Liver (tissue), 9 donors: ENCODE data around the gene PDS5A. TPM values are rescaled to one million over a fixed set of nuclear protein-coding genes. Genes with fewer than 3 reads are reported as not detected.

Source experiments
- DNase-seq: peaks from one replicate; pipeline ENCODE4 v3.0.0-alpha.2; 2017; ENCODE audit warnings: low spot score
- H3K27ac ChIP-seq, 2 donors: one replicate each; pipeline ENCODE4 v1.7.0; 2013; ENCODE audit warnings: inconsistent platforms in 2 of 2, low read length in 2 of 2, control low read depth in 1 of 2, low read depth in 1 of 2, mild to moderate bottlenecking in 1 of 2
- H3K27me3 ChIP-seq, 4 donors: one replicate each; pipeline versions ENCODE4 v1.6.1 to v1.7.0; 2013; ENCODE audit warnings: low read length in 3 of 4, inconsistent platforms in 1 of 4, mild to moderate bottlenecking in 1 of 4, moderate library complexity in 1 of 4; ENCODE audit not compliant: control insufficient read depth in 4 of 4, insufficient read depth in 4 of 4
- H3K36me3 ChIP-seq, 4 donors: one replicate each; pipeline versions ENCODE4 v1.6.1 to v1.7.0; 2013; ENCODE audit warnings: low read length in 3 of 4, mild to moderate bottlenecking in 3 of 4, low read depth in 1 of 4, moderate library complexity in 1 of 4; ENCODE audit not compliant: control insufficient read depth in 4 of 4, insufficient read depth in 3 of 4
- H3K4me1 ChIP-seq, 4 donors: one replicate each; pipeline versions ENCODE4 v1.6.1 to v1.7.0; 2013; ENCODE audit warnings: low read length in 3 of 4, mild to moderate bottlenecking in 3 of 4, moderate library complexity in 1 of 4; ENCODE audit not compliant: control insufficient read depth in 4 of 4, insufficient read depth in 4 of 4
- H3K4me3 ChIP-seq, 3 donors: one replicate each; pipeline versions ENCODE4 v1.6.1 to v1.7.0; 2013; ENCODE audit warnings: low read length in 3 of 3, control low read depth in 1 of 3, low read depth in 1 of 3, mild to moderate bottlenecking in 1 of 3
- H3K9ac ChIP-seq, 2 donors: one replicate each; pipeline ENCODE4 v1.7.0; 2013; ENCODE audit warnings: low read length in 2 of 2, mild to moderate bottlenecking in 2 of 2, moderate library complexity in 2 of 2, control low read depth in 1 of 2, low read depth in 1 of 2
- H3K9me3 ChIP-seq, 4 donors: one replicate each; pipeline versions ENCODE4 v1.6.1 to v1.7.0; 2013; ENCODE audit warnings: low read length in 3 of 4; ENCODE audit not compliant: control insufficient read depth in 4 of 4
- CTCF ChIP-seq: fragments of 150-350 bp; IDR thresholded peaks from 2 replicates; pipeline ENCODE4 v1.5.1; 2017; ENCODE audit warnings: improper control_type of control experiment, low read depth, low read length; ENCODE audit not compliant: missing input control
- EGR1 ChIP-seq, 2 donors: IDR thresholded peaks; 2 replicates each; pipeline ENCODE4 v1.6.1; 2016 to 2018; ENCODE audit warnings: antibody characterized with exemption in 2 of 2, low read depth in 2 of 2
- FOXA1 ChIP-seq: IDR thresholded peaks from 2 replicates; pipeline ENCODE4 v1.6.1; 2016; ENCODE audit warnings: antibody characterized with exemption
- FOXA2 ChIP-seq: IDR thresholded peaks from 2 replicates; pipeline ENCODE4 v1.6.1; 2016; ENCODE audit warnings: antibody characterized with exemption
- GABPA ChIP-seq, 2 donors: IDR thresholded peaks in 1 of 2; conservative IDR thresholded peaks in 1 of 2; 2 replicates each; pipeline ENCODE4 v1.6.1; 2016; ENCODE audit warnings: antibody characterized with exemption in 2 of 2, mild to moderate bottlenecking in 1 of 2, moderate library complexity in 1 of 2
- HNF4A ChIP-seq, 2 donors: conservative IDR thresholded peaks; 2 replicates each; pipeline ENCODE4 v1.6.1; 2016; ENCODE audit warnings: antibody characterized with exemption in 2 of 2, mild to moderate bottlenecking in 2 of 2
- JUND ChIP-seq, 2 donors: IDR thresholded peaks; 2 replicates each; pipeline ENCODE4 v1.6.1; 2016; ENCODE audit warnings: antibody characterized with exemption in 2 of 2
- MAX ChIP-seq: IDR thresholded peaks from 2 replicates; pipeline ENCODE4 v1.6.1; 2016; ENCODE audit warnings: antibody characterized with exemption
- NR2F2 ChIP-seq: IDR thresholded peaks from 2 replicates; pipeline ENCODE4 v1.6.1; 2016; ENCODE audit warnings: antibody characterized with exemption
- RXRA ChIP-seq, 2 donors: IDR thresholded peaks; 2 replicates each; pipeline ENCODE4 v1.6.1; 2017 to 2018; ENCODE audit warnings: antibody characterized with exemption in 2 of 2, mild to moderate bottlenecking in 1 of 2
- SP1 ChIP-seq: IDR thresholded peaks from 2 replicates; pipeline ENCODE4 v1.6.1; 2018; ENCODE audit warnings: antibody characterized with exemption, mild to moderate bottlenecking
- TAF1 ChIP-seq: conservative IDR thresholded peaks from 2 replicates; pipeline ENCODE4 v1.6.1; 2016; ENCODE audit warnings: antibody characterized with exemption, mild to moderate bottlenecking
- YY1 ChIP-seq: IDR thresholded peaks from 2 replicates; pipeline ENCODE4 v1.6.1; 2016; ENCODE audit warnings: antibody characterized with exemption, mild to moderate bottlenecking
- ZBTB33 ChIP-seq: IDR thresholded peaks from 2 replicates; pipeline ENCODE4 v1.6.1; 2016; ENCODE audit warnings: antibody characterized with exemption
- WGBS: extraction: QIAGEN DNeasy Blood & Tissue Kit; methylation state at CpG from one replicate; pipeline ENCODE4 v1.1.7; 2013; 5-methylcytosine and 5-hydroxymethylcytosine counted together
- polyA plus RNA-seq, 2 donors: library from polyadenylated mRNA; stranded (reverse) in 1 of 2; unstranded in 1 of 2; fragments of 200-250 nt in 1 of 2; fragments of >200 nt in 1 of 2; fragmentation: Nextera tagmentation in 1 of 2; extraction: Ambion mirVana in 1 of 2; gene quantifications; one replicate each; pipeline versions ENCODE4 v1.2.1 to v1.2.3, GENCODE V29; 2013 to 2015
- total RNA-seq, 2 donors: library from RNA; depleted of rRNA; stranded (reverse); fragments of >200 nt; gene quantifications; one replicate each; pipeline ENCODE4 v1.2.3, GENCODE V29; 2014
- donor health status: healthy.
- donor health status: healthy.
- donor health status: healthy.
- donor health status: healthy.
- donor health status: healthy.

PDS5A gene
- total and polyA plus RNA-seq, 4 donors = 10.6 to 59.6 (median 25.9) TPM

- no peaks in the 10 kb centered on the region for H3K27me3 ChIP-seq
- H3K9ac ChIP-seq = no peak overlapping the region
Measured at GRCh38 chr4:40003986-40004385, 26.3 kb upstream of the PDS5A start.

GRCh38 chr4:40000711-40001110 is 23.0 kb upstream of the PDS5A start:
- WGBS = 90% methylated on average over 6 of the region's 6 CpGs
- Histone ChIP-seq H3K27ac (no peak overlapping the region), H3K4me3 (no peak overlapping the region), H3K27me3 (no peaks in the 10 kb centered on the region), H3K9ac (no peak overlapping the region), H3K9me3 (no peaks in the 10 kb centered on the region), H3K36me3 (no peaks in the 10 kb centered on the region), H3K4me1 (no peaks in the 10 kb centered on the region)
- no peak for TF ChIP-seq FOXA1
- TF ChIP-seq TAF1 = no peak
- no peak for TF ChIP-seq FOXA2
- TF ChIP-seq GABPA (IDR thresholded peaks at IDR 0.05 in 1 of 2, conservative IDR thresholded peaks at IDR 0.05 in 1 of 2) = no peak
- TF ChIP-seq YY1 = no peak
- no peak for TF ChIP-seq EGR1 (IDR thresholded peaks at IDR 0.05; ENCODE audit: low read depth in 2 of 2)
- no peak for TF ChIP-seq SP1
- no peak for DNase-seq

More at GRCh38 chr4:40003986-40004385, 26.3 kb upstream of the PDS5A start:
- WGBS = 69% methylated on average over 1 of the region's 1 CpG
- H3K27ac ChIP-seq = no peak overlapping the region
- DNase-seq = no peak
- no peak for TF ChIP-seq JUND (IDR thresholded peaks at IDR 0.05)
- no peak for TF ChIP-seq FOXA1
- no peak for TF ChIP-seq SP1
- TF ChIP-seq YY1 = no peak
- TF ChIP-seq HNF4A (conservative IDR thresholded peaks at IDR 0.05) = no peak
- TF ChIP-seq RXRA (IDR thresholded peaks at IDR 0.05) = no peak
- TF ChIP-seq MAX = no peak
- no peak for TF ChIP-seq GABPA (IDR thresholded peaks at IDR 0.05 in 1 of 2, conservative IDR thresholded peaks at IDR 0.05 in 1 of 2)
- no peaks in the 10 kb centered on the region for H3K9me3 ChIP-seq
- H3K4me1 ChIP-seq = no peaks in the 10 kb centered on the region
- H3K4me3 ChIP-seq = no peak overlapping the region
- H3K36me3 ChIP-seq = no peaks in the 10 kb centered on the region

- no peak for TF ChIP-seq ZBTB33
- no peak for TF ChIP-seq CTCF
- TF ChIP-seq JUND (IDR thresholded peaks at IDR 0.05) = no peak
- TF ChIP-seq GABPA (IDR thresholded peaks at IDR 0.05 in 1 of 2, conservative IDR thresholded peaks at IDR 0.05 in 1 of 2) = no peak
- no peak for TF ChIP-seq YY1
- no peak for TF ChIP-seq FOXA2
- no peak for TF ChIP-seq NR2F2
- no peak for TF ChIP-seq FOXA1
- no peak for TF ChIP-seq MAX
- H3K27ac ChIP-seq = no peak overlapping the region
- H3K36me3 ChIP-seq = no peaks in the 10 kb centered on the region
- H3K4me3 ChIP-seq = no peak overlapping the region
- WGBS = 91% methylated on average over 8 of the region's 8 CpGs
- no peak for DNase-seq
- no peaks in the 10 kb centered on the region for H3K9me3 ChIP-seq
- no peaks in the 10 kb centered on the region for H3K27me3 ChIP-seq
- H3K9ac ChIP-seq = no peak overlapping the region
- H3K4me1 ChIP-seq = no peaks in the 10 kb centered on the region
Measured at GRCh38 chr4:39998659-39999345, 21.1 kb upstream of the PDS5A start.
